AG04449 (cell line): Measurements from ENCODE around the gene TMX1.
A peak's percentile ranks its signal among the peaks of the same experiment; 100 is the strongest.

ENCODE experiments used
- CTCF ChIA-PET: fragments of 350-600 bp; formaldehyde crosslinking; extraction: SDS; loops from one replicate; lab custom pipeline; 2021; ENCODE audit warnings: antibody characterized with exemption; lab: Yijun Ruan, JAX
- POLR2A ChIA-PET: fragments of 400-600, 350-600 bp; formaldehyde crosslinking; extraction: SDS; loops from one replicate; lab custom pipeline; 2020; ENCODE audit warnings: antibody characterized with exemption, inconsistent platforms; lab: Yijun Ruan, JAX
- DNase-seq: peaks from one replicate; pipeline ENCODE4 v3.0.0-alpha.2; 2010; ENCODE audit warnings: low read depth, low spot score
- H3K4me3 ChIP-seq: 2 replicates; pipeline ENCODE4 v1.5.1; 2011; ENCODE audit warnings: low read depth, mild to moderate bottlenecking, control low read depth, low read length
- CTCF ChIP-seq: IDR thresholded peaks from one replicate; pipeline ENCODE4 v1.5.1; 2011; ENCODE audit warnings: mild to moderate bottlenecking, moderate library complexity, low read length, control low read depth, inconsistent platforms; ENCODE audit not compliant: insufficient read depth; ENCODE audit errors: missing control alignments

TMX1 gene

GRCh38 chr14:51293149-51293911, 53.3 kb downstream of the TMX1 start:
- CTCF ChIA-PET: interaction anchor here (0.6 to 3.1 kb wide), 7 partner anchors 8 to 484 kb away, joined by 3 to 20 read pairs (median 4); no protein-coding TSS in a partner anchor

GRCh38 chr14:51293912-51294389, 53.9 kb downstream of the TMX1 start:
- CTCF ChIA-PET: interaction anchor here (0.6 to 1.4 kb wide), 2 partner anchors 10 to 483 kb away, joined by 4 to 8 read pairs; no protein-coding TSS in a partner anchor
- no peak for TF ChIP-seq CTCF
- no peak overlapping the region for H3K4me3 ChIP-seq
- DNase-seq: no peak
- POLR2A ChIA-PET: no interaction called here

More at GRCh38 chr14:51293149-51293911, 53.3 kb downstream of the TMX1 start:
- TF ChIP-seq CTCF: no peak
- peak; percentile 21 for DNase-seq
- no peak overlapping the region for H3K4me3 ChIP-seq
- POLR2A ChIA-PET: no interaction called here

GRCh38 chr14:51294951-51295525, 55.0 kb downstream of the TMX1 start:
- no peak overlapping the region for H3K4me3 ChIP-seq
- DNase-seq: no peak
- no peak for TF ChIP-seq CTCF
- CTCF ChIA-PET: interaction anchor here (1.4 kb wide), 1 partner anchor 11 kb away, joined by 8 read pairs; no protein-coding TSS in a partner anchor
- POLR2A ChIA-PET: no interaction called here

GRCh38 chr14:51295646-51296263, 55.7 kb downstream of the TMX1 start:
- ChIA-PET POLR2A (no interaction called here), CTCF (no interaction called here)
- DNase-seq: no peak
- TF ChIP-seq CTCF: no peak
- no peak overlapping the region for H3K4me3 ChIP-seq

GRCh38 chr14:51297066-51297465, 57.0 kb downstream of the TMX1 start:
- DNase-seq: no peak
- H3K4me3 ChIP-seq: no peak overlapping the region
- CTCF ChIA-PET: interaction anchor here (1.2 kb wide), 1 partner anchor 15 kb away, joined by 3 read pairs; no protein-coding TSS in a partner anchor
- TF ChIP-seq CTCF: no peak
- POLR2A ChIA-PET: no interaction called here
